PC-3 (cell line): ENCODE measurements around the gene TDRD7.

Source experiments
- CTCF ChIP-seq: fragments of 300-600 bp; sonication (generic); conservative IDR thresholded peaks from 2 replicates; pipeline ENCODE4 v1.5.1; 2017; ENCODE audit warnings: antibody characterized with exemption, low read depth, mild to moderate bottlenecking, low read length
- EZH2 ChIP-seq: fragments of 300-600 bp; sonication (generic); IDR thresholded peaks from one replicate; pipeline ENCODE4 v1.6.1; 2017; ENCODE audit warnings: antibody characterized with exemption, mild to moderate bottlenecking, low read length; ENCODE audit not compliant: unreplicated experiment

DNA sequence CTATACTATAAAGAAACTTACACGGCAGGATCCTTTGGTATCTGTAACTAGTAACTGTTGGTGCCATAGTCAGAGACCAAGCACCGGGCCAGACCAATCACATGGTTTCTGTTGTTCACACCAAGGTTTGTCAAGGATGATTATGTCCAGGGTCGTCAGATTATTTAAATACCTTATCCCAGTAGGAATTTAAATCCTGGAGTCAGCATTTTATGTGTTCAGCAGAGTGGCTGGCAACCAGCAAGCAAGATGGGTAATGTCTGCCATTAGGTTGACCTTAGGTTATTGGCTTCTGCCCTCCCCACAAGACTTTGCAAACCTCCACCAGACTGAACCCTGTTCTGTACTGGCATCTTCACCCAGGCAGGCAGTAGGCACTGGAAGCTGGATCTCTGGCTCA, 50.3 kb downstream of the TDRD7 start:
- TF ChIP-seq CTCF (no peak), EZH2 (no peak)
